Measurements from ENCODE around the gene CMC2. TPM values are rescaled to one million over a fixed set of nuclear protein-coding genes. Genes with fewer than 3 reads are reported as not detected.

The CMC2 gene
- total and polyA plus RNA-seq, 2 of the 13 experiments (the other 11 are each of a cell fraction or from before 2014, with no cell fraction given): 116 to 129 TPM

- ChIA-PET POLR2A (no interaction called here), CTCF (ENCODE audit: low intra/inter-chr PET ratio, low total read pairs) (no interaction called here)
- Histone ChIP-seq H3K4me3 (replicated peaks in 1 of 3; ENCODE audit: insufficient read depth in 1 of 3, low read depth in 2 of 3, low read length in 3 of 3) (no peak overlapping the region), H3K79me2 (ENCODE audit: insufficient read depth, low read length) (no peaks in the 10 kb centered on the region), H3K36me3 (replicated peaks in 1 of 2; ENCODE audit: control insufficient read depth in 1 of 2, insufficient read depth in 2 of 2, low read length in 2 of 2) (peaks cover 9 to 66% of the 10 kb centered on the region in 2 experiments), H3K27ac (ENCODE audit: extremely low read length, insufficient read depth, low read length) (no peak overlapping the region), H3K27me3 (ENCODE audit: control insufficient read depth in 1 of 2, insufficient read depth in 2 of 2, low read length in 2 of 2) (no peaks in the 10 kb centered on the region), H2AFZ (ENCODE audit: low read length) (no peak overlapping the region), H3K4me2 (ENCODE audit: low read depth, low read length) (no peak overlapping the region), H3K9ac (ENCODE audit: insufficient read depth, low read depth, low read length) (no peak overlapping the region), H4K20me1 (ENCODE audit: insufficient read depth, low read length) (no peaks in the 10 kb centered on the region), H3K9me3 (ENCODE audit: low read length) (no peaks in the 10 kb centered on the region), H3K4me1 (ENCODE audit: insufficient read depth, low read length) (no peaks in the 10 kb centered on the region)
- TF ChIP-seq SATB2 (CRISPR knock-in tag; IDR thresholded peaks at IDR 0.05): no peak
- no peak for TF ChIP-seq ZNF800 (CRISPR knock-in tag; IDR thresholded peaks at IDR 0.05)
- TF ChIP-seq CTCF (CRISPR knock-in tag; IDR thresholded peaks at IDR 0.05): no peak
- peak; percentile 71; the same call in 1 of the 2 replicates for TF ChIP-seq CEBPB (IDR thresholded peaks at IDR 0.05; ENCODE audit: borderline replicate concordance, low read depth, low read length)
- no peak for TF ChIP-seq ARID4A (CRISPR knock-in tag; IDR thresholded peaks at IDR 0.05; ENCODE audit: borderline replicate concordance)
- TF ChIP-seq KDM3A (CRISPR knock-in tag; IDR thresholded peaks at IDR 0.05; ENCODE audit: low read depth): no peak
- in situ Hi-C loops (cut with HindIII; ENCODE audit: extremely low pct_ligation_motif_present, low pct_unique_long_range_greater_than_20kb): loop anchor here (25.0 kb wide), 1 partner anchor 711 kb away; no protein-coding TSS in a partner anchor
- ATAC-seq: no peak
- intact Hi-C loops (cut with micrococcal nuclease; ENCODE audit: unreplicated experiment): no loop called here
- BruUV-seq (replicated peaks): no TSS peak
- WGBS (ENCODE audit: low lambda C conversion rate): 96% methylated on average over 4 of the region's 4 CpGs
- no peak for DNase-seq (ENCODE audit: low spot score)
- FAIRE-seq: no peak
Observed at GRCh38 chr16:81026429-81026828, 19.7 kb upstream of the CMC2 start.
